DMS79 treated with DMSO at 0.1 percent for 48 hours (cell line): ENCODE measurements around the gene RNF11.
"Not testable (repeated sequence)": the region's sequence is repeated elsewhere in the genome, so short reads cannot be mapped to it uniquely, and the experiment has no call there.

Source experiments
- DNase-seq: peaks from one replicate; lab custom pipeline; 2025; lab: John Stamatoyannopoulos, UW

RNF11 gene

GRCh38 chr1:51235673-51236530 is at the start of gene RNF11:
RNF11 (plus strand) TSS chr1:51236273; CDS start chr1:51236757, 484 bp downstream.
- peak; percentile 91 for DNase-seq

GRCh38 chr1:51188230-51188629 is 47.8 kb upstream of the RNF11 start:
- no peak for DNase-seq

- peak; percentile 91 for DNase-seq
Measured at GRCh38 chr1:51189421-51190073, 46.5 kb upstream of the RNF11 start.

DNA sequence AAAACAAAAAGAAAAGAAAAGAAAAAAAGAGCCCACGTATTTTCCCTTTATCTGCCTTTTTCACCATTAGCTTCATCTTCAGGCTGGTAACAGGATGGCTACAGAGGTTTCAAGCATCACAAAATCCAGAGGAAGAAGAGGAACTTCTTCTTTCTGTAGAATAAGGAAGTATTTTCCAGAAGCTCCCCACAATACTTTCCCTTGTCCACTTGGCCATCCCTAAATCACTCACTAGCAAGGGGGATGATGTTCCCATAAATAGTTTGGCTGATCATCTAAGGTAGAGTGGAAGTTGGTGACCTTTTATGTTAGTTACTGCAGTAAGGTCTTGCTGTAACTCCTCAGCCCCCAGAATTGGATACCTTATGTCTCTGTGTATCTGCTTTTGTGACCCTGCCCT is 45.1 kb upstream of the RNF11 start:
- DNase-seq, result no peak

DNA sequence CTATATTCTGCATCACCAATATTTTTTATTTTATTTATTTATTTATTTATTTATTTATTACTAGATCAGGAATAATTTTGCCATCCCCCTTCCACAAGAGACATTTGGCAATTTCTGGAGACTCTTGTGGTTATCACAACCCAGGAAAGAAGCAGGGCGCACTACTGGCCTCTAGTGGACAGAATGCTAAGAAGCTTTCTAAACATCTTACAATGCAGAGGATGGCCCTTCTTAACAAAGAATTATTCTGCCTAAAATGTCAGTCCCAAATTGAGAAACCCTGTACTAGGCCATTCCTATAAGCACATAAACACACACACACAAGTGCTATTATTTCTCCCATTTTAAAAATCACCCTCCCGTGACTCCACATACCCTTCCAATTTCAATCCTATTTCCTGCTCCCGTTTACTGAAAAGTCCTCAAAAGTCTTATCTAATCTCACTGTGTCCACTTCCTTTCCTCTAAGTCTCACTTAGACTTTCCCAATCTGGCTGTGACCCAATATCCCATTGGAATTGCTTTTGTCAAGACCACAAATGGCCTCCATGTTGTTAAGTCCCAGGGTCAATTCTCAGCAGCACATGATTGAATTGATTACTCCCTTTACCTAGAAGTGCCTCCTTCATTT is 43.7 kb upstream of the RNF11 start:
- DNase-seq, result peak; percentile 65

GRCh38 chr1:51193564-51193963 is 42.5 kb upstream of the RNF11 start:
- DNase-seq, result no peak

DNA sequence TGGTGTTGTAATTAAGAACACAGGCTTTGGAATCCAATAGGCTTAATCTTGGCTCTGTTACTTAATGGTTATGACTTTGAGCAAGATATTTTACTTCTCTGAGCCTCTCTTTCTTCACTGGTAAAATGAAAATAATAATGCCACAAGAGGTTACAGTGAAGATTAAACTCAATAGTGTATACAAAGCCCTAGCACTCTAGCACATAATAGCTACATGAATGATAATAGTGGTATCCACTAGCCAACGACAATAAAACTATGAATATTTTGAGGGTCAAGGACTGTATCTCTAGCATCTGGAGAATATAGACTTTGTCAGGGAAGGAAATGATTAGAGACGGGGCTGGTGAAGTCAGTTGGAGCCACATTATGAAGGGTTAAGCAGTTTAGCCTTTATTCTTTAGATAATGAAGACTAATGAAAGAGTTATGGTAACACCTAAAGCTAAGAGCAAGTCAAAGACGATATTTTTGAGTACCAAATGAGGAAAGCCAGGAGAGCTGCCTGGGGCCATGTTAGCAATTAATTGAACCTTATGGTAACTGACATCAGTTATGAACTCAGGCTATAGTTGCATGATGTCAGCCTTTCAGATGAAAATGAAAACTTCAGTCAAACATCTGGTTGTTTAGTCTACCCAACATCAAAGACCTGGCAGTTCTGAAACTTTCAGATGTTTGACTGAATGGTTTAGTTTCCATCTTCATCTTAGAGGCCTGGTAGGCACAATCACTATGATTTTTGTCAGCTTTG is 32.8 kb upstream of the RNF11 start:
- DNase-seq, result no peak

DNA sequence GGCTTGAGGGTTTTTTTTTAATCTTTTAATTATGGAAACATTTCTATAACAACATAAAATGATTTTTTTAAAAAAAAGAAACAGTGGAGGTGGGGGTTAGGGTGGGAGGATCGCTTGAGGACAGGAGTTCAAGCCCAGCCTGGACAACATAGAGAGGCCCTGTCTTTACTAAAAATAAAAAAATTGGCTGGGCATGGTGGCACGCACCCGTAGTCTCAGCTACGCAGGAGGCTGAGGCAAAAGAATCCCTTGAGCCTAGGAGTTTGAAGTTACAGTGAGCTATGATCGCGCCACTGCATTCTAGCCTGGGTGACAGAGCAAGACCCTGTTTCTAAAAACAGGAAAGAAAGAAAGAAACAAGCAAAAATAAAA is 32.2 kb upstream of the RNF11 start:
- DNase-seq, result no peak

- DNase-seq, result no peak
Measured at GRCh38 chr1:51210055-51210454, 26.0 kb upstream of the RNF11 start.

- DNase-seq, result no peak
Measured at GRCh38 chr1:51210676-51211075, 25.4 kb upstream of the RNF11 start.

DNA sequence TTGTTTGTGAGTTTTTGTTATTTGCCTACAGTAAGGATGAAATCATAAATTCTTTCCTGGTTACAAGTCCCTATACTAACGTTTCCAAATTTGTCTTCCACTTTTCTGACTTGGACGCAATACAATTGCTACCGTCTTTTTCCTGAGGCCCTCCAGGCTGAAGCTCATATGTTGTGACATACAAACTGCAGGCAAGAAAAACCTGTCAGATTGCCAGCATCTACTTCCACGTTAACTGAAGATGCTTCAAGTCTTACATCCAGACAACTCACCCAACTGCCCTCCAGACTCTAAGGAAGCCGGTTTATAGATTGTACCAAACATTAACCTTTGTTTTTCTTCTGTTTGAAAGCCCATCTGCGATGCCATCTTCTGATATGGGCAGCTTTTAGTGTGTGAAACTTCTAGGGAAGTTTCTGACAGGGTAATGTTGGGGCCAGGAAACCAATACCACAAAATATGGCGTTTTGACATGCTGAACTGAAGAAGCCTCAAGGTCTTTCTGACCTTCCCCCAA is 21.4 kb upstream of the RNF11 start:
- no peak for DNase-seq

- DNase-seq, result no peak
Measured at GRCh38 chr1:51215169-51215568, 20.9 kb upstream of the RNF11 start.

DNA sequence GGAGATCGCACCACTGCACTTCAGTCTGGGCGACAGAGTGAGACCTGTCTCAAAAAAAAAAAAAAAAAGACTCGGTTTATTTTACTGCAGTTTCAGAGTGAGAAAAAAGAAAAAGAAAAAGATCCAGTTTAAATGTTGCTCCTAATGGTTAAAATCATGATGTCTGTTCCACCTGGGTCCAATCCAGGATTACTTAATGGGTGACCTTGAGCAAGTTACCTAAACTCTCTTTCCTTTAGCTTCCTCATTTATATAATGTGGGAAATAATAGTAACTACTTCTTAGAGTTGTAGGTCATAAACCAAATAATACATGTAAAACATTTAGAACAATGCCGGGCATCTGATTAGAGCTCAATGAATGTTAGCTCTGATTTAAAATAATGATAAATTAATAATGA is 19.4 kb upstream of the RNF11 start:
- DNase-seq, result no peak

- no peak for DNase-seq
Measured at GRCh38 chr1:51217101-51217500, 19.0 kb upstream of the RNF11 start.

- DNase-seq, result no peak
Measured at GRCh38 chr1:51218570-51218969, 17.5 kb upstream of the RNF11 start.

DNA sequence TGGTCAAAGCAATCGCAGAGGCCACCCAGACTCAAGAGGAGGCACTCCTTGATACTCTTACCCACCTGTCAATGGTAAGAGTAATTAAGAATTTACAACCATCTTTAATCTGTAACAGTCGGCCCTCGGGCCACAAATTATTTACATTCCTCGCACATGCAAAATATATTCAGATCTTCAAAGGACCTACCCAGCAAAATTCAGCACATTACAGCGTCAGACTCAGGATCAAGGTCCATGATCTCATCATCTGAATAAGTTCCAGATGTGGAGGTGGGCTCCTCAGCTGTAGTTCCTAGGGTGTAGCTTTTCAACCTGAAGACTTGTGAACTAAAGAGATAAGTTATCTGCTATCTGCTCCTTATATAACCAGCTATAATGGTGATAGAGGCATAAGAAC is 17.1 kb upstream of the RNF11 start:
- DNase-seq, result no peak

DNA sequence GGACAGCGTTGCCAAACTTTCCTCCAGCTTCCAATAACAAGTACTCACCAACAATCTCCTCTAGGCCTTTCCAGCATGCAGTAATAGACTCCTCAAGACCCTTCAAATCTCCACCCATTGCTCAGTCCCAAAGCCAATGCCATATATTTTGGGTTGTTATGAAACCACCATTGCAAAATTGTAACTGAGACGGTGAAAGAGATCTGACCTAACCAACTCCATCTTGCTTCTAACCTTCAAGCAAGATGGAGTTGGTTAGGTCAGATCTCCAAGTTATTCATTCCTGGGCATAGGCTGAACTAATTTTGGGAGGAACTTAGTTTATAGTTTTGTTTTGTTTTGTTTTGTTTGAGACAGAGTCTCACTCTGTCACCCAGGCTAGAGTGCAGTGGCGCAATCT is 14.5 kb upstream of the RNF11 start:
- not testable (repeated sequence) for DNase-seq

DNA sequence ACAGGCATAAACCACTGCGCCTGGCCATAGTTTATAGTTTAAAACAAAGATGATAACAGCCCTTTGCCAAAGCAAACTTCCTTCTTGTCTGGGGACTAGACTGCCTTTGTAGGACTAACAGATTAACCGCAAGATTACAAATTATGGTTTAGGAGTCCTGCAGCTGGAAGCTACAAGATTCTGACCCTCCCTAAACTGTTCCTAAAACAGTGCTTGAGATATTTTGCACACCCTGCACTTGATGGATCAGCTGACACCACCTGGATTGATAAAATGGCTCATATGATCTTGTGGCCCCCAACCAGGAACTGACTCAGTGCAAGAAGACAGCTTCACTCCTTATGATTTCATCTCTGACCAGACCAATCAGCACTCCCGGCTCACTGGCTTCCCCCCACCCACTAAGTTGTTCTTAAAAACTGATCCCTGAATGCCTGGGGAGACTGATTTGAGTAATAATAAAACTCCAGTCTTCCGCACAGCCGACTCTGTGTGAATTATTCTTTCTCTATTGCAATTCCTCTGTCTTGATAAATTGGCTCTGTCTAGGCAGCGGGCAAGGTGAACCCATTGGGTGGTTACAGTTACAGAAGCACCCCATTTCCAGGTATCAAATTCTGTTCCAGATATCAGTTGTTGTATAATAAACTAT is 13.8 kb upstream of the RNF11 start:
- no peak for DNase-seq

DNA sequence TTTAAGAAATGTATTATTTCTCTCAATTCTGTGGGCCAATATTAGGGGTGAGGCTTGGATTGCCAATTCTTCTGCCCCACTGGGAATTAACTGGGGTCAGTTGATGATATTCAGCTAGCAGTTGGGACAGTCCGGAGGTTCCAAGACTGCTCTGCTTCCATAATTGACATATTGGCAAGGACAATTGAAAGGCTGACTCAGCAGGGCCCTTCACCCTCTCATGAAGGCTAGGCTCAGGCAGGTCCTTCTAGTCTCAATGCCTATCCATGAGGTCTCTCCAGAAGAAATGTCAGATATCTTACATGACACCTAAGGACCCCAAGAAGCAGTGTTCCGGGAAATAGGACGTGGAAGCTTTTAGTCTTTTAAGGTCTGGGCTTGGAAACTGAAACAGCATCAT is 13.3 kb upstream of the RNF11 start:
- no peak for DNase-seq

GRCh38 chr1:51224255-51224654 is 11.8 kb upstream of the RNF11 start:
- DNase-seq, result no peak

GRCh38 chr1:51227231-51227960 is 8.7 kb upstream of the RNF11 start:
- not testable (repeated sequence) for DNase-seq
